Measurements from ENCODE around the gene NPSR1. TPM values are rescaled to one million over a fixed set of nuclear protein-coding genes. Genes with fewer than 3 reads are reported as not detected.
A peak's percentile ranks its signal among the peaks of the same experiment; 100 is the strongest.
"Not testable (repeated sequence)": the region's sequence is repeated elsewhere in the genome, so short reads cannot be mapped to it uniquely, and the experiment has no call there.

NPSR1 gene
- total RNA-seq, 4 donors from 2014 or later, result not detected

GRCh38 chr7:34807548-34808340, 149.7 kb downstream of the NPSR1 start:
- Histone ChIP-seq H3K4me3 (no peak overlapping the region), H3K4me1 (no peaks in the 10 kb centered on the region), H3K27ac (no peak overlapping the region), H3K36me3 (no peaks in the 10 kb centered on the region), H3K27me3 (no peaks in the 10 kb centered on the region), H3K9me3 (no peaks in the 10 kb centered on the region)
- ATAC-seq (no peak), DNase-seq (no peak)
- in situ Hi-C loops (cut with MboI; ENCODE audit: low sequenced_read_pairs in 4 of 4), result no loop called here
- intact Hi-C loops (cut with DNase I; ENCODE audit: low total_unique reads), result no loop called here
- no peak for TF ChIP-seq CTCF (IDR thresholded peaks at IDR 0.05 in 4 of 5, conservative IDR thresholded peaks at IDR 0.05 in 1 of 5)
- TF ChIP-seq POLR2A (IDR thresholded peaks at IDR 0.05), result no peak

- H3K36me3 ChIP-seq; H3K27me3 ChIP-seq; H3K9me3 ChIP-seq; H3K27ac ChIP-seq; H3K4me3 ChIP-seq; in situ Hi-C loops (cut with MboI; ENCODE audit: low sequenced_read_pairs in 4 of 4); H3K4me1 ChIP-seq; intact Hi-C loops (cut with DNase I; ENCODE audit: low total_unique reads); ATAC-seq; DNase-seq: not testable (repeated sequence)
Observed at GRCh38 chr7:34814203-34814842, 156.3 kb downstream of the NPSR1 start.

- H3K4me3 ChIP-seq, result no peak overlapping the region
- DNase-seq (no peak), ATAC-seq (no peak)
- H3K4me1 ChIP-seq, result no peaks in the 10 kb centered on the region
- H3K27me3 ChIP-seq, result no peaks in the 10 kb centered on the region
- no peak overlapping the region for H3K27ac ChIP-seq
- H3K9me3 ChIP-seq, result no peaks in the 10 kb centered on the region
- no peaks in the 10 kb centered on the region for H3K36me3 ChIP-seq
- in situ Hi-C loops (cut with MboI; ENCODE audit: low sequenced_read_pairs in 4 of 4) (no loop called here), intact Hi-C loops (cut with DNase I; ENCODE audit: low total_unique reads) (loop anchor here (10.0 kb wide), 2 partner anchors 713 to 803 kb away; no protein-coding TSS in a partner anchor)
- TF ChIP-seq CTCF (IDR thresholded peaks at IDR 0.05 in 4 of 5, conservative IDR thresholded peaks at IDR 0.05 in 1 of 5), result no peak
- TF ChIP-seq POLR2A (IDR thresholded peaks at IDR 0.05), result no peak
Observed at GRCh38 chr7:34821932-34822558, 164.0 kb downstream of the NPSR1 start.

- TF ChIP-seq POLR2A (IDR thresholded peaks at IDR 0.05) (no peak), CTCF (IDR thresholded peaks at IDR 0.05 in 4 of 5, conservative IDR thresholded peaks at IDR 0.05 in 1 of 5) (peak; percentile 37 to 76 (median 61))
- no peak for ATAC-seq
- Histone ChIP-seq H3K4me3 (no peak overlapping the region), H3K4me1 (no peaks in the 10 kb centered on the region), H3K36me3 (no peaks in the 10 kb centered on the region), H3K9me3 (no peaks in the 10 kb centered on the region), H3K27me3 (no peaks in the 10 kb centered on the region), H3K27ac (no peak overlapping the region)
- in situ Hi-C loops (cut with MboI; ENCODE audit: low sequenced_read_pairs in 4 of 4), result no loop called here
- no peak for DNase-seq
- intact Hi-C loops (cut with DNase I; ENCODE audit: low total_unique reads), result loop anchor here (10.0 kb wide), 2 partner anchors 711 to 801 kb away; no protein-coding TSS in a partner anchor
Observed at GRCh38 chr7:34823650-34824258, 165.7 kb downstream of the NPSR1 start.
